HepG2 (cell line): Measurements from ENCODE around the gene PHF23. TPM values are rescaled to one million over a fixed set of nuclear protein-coding genes. Genes with fewer than 3 reads are reported as not detected.

Experiments used
- AGO1 ChIP-seq: fragments of 200-400 bp; formaldehyde crosslinking; IDR thresholded peaks from 2 replicates; pipeline ENCODE4 v1.6.1; 2017; ENCODE audit warnings: mild to moderate bottlenecking, low read depth, low read length, moderate library complexity; ENCODE audit not compliant: poor library complexity, severe bottlenecking
- ARNT ChIP-seq: fragments of 450-650 bp; IDR thresholded peaks from 2 replicates; pipeline ENCODE4 v1.6.1; 2017
- BCL6 ChIP-seq: IDR thresholded peaks from 2 replicates; pipeline ENCODE4 v1.6.1; 2016; ENCODE audit warnings: missing genetic modification reagents, missing compliant biosample characterization
- FOXA3 ChIP-seq: IDR thresholded peaks from 2 replicates; pipeline ENCODE4 v1.6.1; 2016; ENCODE audit warnings: missing genetic modification reagents, missing compliant biosample characterization
- FOXP1 ChIP-seq, 2 experiments: fragments of 450-650 bp in 1 of 2; IDR thresholded peaks; 2 replicates each; pipeline ENCODE4 v1.6.1; 2017 to 2018; ENCODE audit warnings: antibody characterized with exemption in 1 of 2
- GABPB1 ChIP-seq: IDR thresholded peaks from 2 replicates; pipeline ENCODE4 v1.6.1; 2016; ENCODE audit warnings: mild to moderate bottlenecking, missing genetic modification reagents, moderate library complexity, missing compliant biosample characterization
- RFXAP ChIP-seq: sonication (generic); formaldehyde crosslinking; IDR thresholded peaks from 2 replicates; pipeline ENCODE4 v1.4.0; 2020; ENCODE audit warnings: missing genetic modification reagents, borderline replicate concordance
- SMARCE1 ChIP-seq: fragments of 450-650 bp; IDR thresholded peaks from 2 replicates; pipeline ENCODE4 v1.6.1; 2017; ENCODE audit warnings: borderline replicate concordance
- ZMYM2 ChIP-seq: sonication (generic); formaldehyde crosslinking; IDR thresholded peaks from 2 replicates; pipeline ENCODE4 v1.8.0; 2022; ENCODE audit warnings: mild to moderate bottlenecking, missing genetic modification reagents
- ZNF124 ChIP-seq: sonication (generic); formaldehyde crosslinking; IDR thresholded peaks from 2 replicates; pipeline ENCODE4 v1.4.0; 2020; ENCODE audit warnings: missing genetic modification reagents
- ZNF230 ChIP-seq: sonication (generic); formaldehyde crosslinking; IDR thresholded peaks from 2 replicates; pipeline ENCODE4 v1.4.0; 2020; ENCODE audit warnings: mild to moderate bottlenecking, missing genetic modification reagents
- ZNF326 ChIP-seq: sonication (generic); formaldehyde crosslinking; IDR thresholded peaks from 2 replicates; pipeline ENCODE4 v1.4.0; 2020; ENCODE audit warnings: missing genetic modification reagents, borderline replicate concordance
- ZNF34 ChIP-seq: sonication (generic); formaldehyde crosslinking; IDR thresholded peaks from 2 replicates; pipeline ENCODE4 v1.4.0; 2020; ENCODE audit warnings: mild to moderate bottlenecking, missing genetic modification reagents, borderline replicate concordance
- ZNF558 ChIP-seq: sonication (generic); formaldehyde crosslinking; IDR thresholded peaks from 2 replicates; pipeline ENCODE4 v1.9.0; 2022; ENCODE audit warnings: mild to moderate bottlenecking, missing genetic modification reagents, borderline replicate concordance
- ZNF761 ChIP-seq: sonication (generic); formaldehyde crosslinking; conservative IDR thresholded peaks from 2 replicates; pipeline ENCODE4 v1.4.0; 2020; ENCODE audit warnings: mild to moderate bottlenecking, missing genetic modification reagents
- polyA plus RNA-seq, 8 experiments: library from polyadenylated mRNA; depleted of rRNA in 3 of 8; stranded (reverse) in 7 of 8; unstranded in 1 of 8; fragments of >200 nt; fragmentation: Illumina TruSeq in 4 of 8; extraction: Trizol in 4 of 8; gene quantifications; 2 replicates each; pipeline versions ENCODE4 v1.2.1 to v1.2.3, GENCODE V29; 2011 to 2016; ENCODE audit warnings: low read depth in 4 of 8, missing spikeins in 1 of 8, mixed read lengths in 1 of 8; ENCODE audit not compliant: insufficient read depth in 1 of 8
- total RNA-seq, 5 experiments: library from RNA; depleted of rRNA; stranded (reverse); fragments of >200 nt; fragmentation: Illumina TruSeq; extraction: Trizol; gene quantifications; 2 replicates each; pipeline ENCODE4 v1.2.3, GENCODE V29; 2016; ENCODE audit warnings: low read depth in 1 of 5
- TF ChIP-seq, protein P1 (sequence below): sonication (generic); formaldehyde crosslinking; IDR thresholded peaks from 2 replicates; pipeline ENCODE4 v1.4.0; 2020; ENCODE audit warnings: missing genetic modification reagents, borderline replicate concordance
- TF ChIP-seq, protein P2 (sequence below): sonication (generic); formaldehyde crosslinking; conservative IDR thresholded peaks from 2 replicates; pipeline ENCODE4 v1.4.0; 2020; ENCODE audit warnings: missing genetic modification reagents
- TF ChIP-seq, protein P3 (sequence below), 2 experiments: sonication (generic) in 1 of 2; formaldehyde crosslinking in 1 of 2; IDR thresholded peaks; 2 replicates each; pipeline versions ENCODE4 v1.4.0 to v1.6.1; 2018 to 2020; ENCODE audit warnings: missing genetic modification reagents in 2 of 2, borderline replicate concordance in 1 of 2, low read depth in 1 of 2, mild to moderate bottlenecking in 1 of 2, missing biosample characterization in 1 of 2
- TF ChIP-seq, protein P4 (sequence below): sonication (generic); formaldehyde crosslinking; IDR thresholded peaks from 2 replicates; pipeline ENCODE4 v1.5.0; 2020; ENCODE audit warnings: missing genetic modification reagents
- TF ChIP-seq, protein P5 (sequence below): IDR thresholded peaks from 2 replicates; pipeline ENCODE4 v1.6.1; 2016; ENCODE audit warnings: missing biosample characterization, missing genetic modification reagents, low read depth

The PHF23 gene
- total and polyA plus RNA-seq, 2 of the 13 experiments (the other 11 are each of a cell fraction or from before 2014, with no cell fraction given) = 27.6 to 33.2 TPM

DNA sequence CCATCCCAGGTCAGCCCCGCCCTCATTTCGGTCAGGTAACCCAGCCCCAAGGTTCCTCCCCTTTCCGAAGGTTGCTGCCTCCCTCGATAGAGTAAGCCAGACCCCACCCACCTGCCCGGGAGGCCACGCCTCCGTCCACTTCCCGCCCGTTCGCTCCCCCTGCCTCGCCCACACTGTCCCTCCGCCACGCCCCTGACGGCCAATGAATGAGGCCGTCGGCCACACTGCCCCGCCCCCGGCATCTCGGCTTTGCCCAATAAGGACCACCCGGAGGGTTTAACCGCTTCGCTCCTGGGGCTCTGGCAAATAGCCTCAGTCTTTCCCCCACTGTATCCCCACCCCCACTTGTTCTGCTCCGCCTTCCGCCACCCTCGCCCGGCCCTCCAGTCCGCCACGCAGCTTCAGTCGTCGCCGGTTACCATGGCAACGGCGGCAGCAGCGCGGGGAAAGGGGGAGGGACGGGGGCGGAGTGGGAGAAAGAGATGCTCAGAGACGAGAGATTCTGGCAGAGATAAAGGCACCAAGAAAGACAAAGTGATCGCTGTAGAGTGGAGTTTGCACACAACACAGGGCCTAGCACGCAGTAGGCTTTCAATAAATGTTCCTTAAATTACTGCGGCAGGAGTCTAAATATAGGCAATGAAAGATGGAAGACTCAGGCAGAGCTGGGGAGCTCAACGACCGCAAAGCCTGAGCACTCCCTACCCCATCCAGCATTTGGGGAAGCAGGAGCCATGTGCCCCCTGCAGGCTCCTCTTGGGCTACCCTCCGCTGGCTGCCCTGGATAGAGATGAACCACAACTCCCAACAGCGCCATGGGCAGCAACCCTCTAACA is 24.7 kb downstream of the PHF23 start (continued):
- TF ChIP-seq, protein P1, sequence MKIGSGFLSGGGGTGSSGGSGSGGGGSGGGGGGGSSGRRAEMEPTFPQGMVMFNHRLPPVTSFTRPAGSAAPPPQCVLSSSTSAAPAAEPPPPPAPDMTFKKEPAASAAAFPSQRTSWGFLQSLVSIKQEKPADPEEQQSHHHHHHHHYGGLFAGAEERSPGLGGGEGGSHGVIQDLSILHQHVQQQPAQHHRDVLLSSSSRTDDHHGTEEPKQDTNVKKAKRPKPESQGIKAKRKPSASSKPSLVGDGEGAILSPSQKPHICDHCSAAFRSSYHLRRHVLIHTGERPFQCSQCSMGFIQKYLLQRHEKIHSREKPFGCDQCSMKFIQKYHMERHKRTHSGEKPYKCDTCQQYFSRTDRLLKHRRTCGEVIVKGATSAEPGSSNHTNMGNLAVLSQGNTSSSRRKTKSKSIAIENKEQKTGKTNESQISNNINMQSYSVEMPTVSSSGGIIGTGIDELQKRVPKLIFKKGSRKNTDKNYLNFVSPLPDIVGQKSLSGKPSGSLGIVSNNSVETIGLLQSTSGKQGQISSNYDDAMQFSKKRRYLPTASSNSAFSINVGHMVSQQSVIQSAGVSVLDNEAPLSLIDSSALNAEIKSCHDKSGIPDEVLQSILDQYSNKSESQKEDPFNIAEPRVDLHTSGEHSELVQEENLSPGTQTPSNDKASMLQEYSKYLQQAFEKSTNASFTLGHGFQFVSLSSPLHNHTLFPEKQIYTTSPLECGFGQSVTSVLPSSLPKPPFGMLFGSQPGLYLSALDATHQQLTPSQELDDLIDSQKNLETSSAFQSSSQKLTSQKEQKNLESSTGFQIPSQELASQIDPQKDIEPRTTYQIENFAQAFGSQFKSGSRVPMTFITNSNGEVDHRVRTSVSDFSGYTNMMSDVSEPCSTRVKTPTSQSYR = peak; percentile 31; the same call in 1 of the 2 replicates
- TF ChIP-seq ZNF230 (CRISPR knock-in tag) = peak; percentile 67; the same call in 1 of the 2 replicates
- no peak for TF ChIP-seq FOXP1 (IDR thresholded peaks at IDR 0.05)
- no peak for TF ChIP-seq FOXP1 (CRISPR knock-in tag; IDR thresholded peaks at IDR 0.05)
- TF ChIP-seq, protein P2, sequence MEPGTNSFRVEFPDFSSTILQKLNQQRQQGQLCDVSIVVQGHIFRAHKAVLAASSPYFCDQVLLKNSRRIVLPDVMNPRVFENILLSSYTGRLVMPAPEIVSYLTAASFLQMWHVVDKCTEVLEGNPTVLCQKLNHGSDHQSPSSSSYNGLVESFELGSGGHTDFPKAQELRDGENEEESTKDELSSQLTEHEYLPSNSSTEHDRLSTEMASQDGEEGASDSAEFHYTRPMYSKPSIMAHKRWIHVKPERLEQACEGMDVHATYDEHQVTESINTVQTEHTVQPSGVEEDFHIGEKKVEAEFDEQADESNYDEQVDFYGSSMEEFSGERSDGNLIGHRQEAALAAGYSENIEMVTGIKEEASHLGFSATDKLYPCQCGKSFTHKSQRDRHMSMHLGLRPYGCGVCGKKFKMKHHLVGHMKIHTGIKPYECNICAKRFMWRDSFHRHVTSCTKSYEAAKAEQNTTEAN = 0 out of 2 replicates have a peak, but pooled peaks have one; percentile 4
- TF ChIP-seq, protein P3, sequence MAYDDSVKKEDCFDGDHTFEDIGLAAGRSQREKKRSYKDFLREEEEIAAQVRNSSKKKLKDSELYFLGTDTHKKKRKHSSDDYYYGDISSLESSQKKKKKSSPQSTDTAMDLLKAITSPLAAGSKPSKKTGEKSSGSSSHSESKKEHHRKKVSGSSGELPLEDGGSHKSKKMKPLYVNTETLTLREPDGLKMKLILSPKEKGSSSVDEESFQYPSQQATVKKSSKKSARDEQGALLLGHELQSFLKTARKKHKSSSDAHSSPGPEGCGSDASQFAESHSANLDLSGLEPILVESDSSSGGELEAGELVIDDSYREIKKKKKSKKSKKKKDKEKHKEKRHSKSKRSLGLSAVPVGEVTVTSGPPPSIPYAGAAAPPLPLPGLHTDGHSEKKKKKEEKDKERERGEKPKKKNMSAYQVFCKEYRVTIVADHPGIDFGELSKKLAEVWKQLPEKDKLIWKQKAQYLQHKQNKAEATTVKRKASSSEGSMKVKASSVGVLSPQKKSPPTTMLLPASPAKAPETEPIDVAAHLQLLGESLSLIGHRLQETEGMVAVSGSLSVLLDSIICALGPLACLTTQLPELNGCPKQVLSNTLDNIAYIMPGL (CRISPR knock-in tag; IDR thresholded peaks at IDR 0.05; ENCODE audit: borderline replicate concordance in 1 of 2, low read depth in 1 of 2) = peak; percentile 8 to 62; a peak in 3 of 4 replicates
- TF ChIP-seq, protein P4, sequence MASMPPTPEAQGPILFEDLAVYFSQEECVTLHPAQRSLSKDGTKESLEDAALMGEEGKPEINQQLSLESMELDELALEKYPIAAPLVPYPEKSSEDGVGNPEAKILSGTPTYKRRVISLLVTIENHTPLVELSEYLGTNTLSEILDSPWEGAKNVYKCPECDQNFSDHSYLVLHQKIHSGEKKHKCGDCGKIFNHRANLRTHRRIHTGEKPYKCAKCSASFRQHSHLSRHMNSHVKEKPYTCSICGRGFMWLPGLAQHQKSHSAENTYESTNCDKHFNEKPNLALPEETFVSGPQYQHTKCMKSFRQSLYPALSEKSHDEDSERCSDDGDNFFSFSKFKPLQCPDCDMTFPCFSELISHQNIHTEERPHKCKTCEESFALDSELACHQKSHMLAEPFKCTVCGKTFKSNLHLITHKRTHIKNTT (CRISPR knock-in tag) = no peak
- TF ChIP-seq ZNF326 (CRISPR knock-in tag) = no peak
- TF ChIP-seq BCL6 = no peak; the same call in 1 of the 2 replicates
- TF ChIP-seq ZMYM2 (CRISPR knock-in tag) = no peak
- TF ChIP-seq AGO1 = peak; percentile 47
- TF ChIP-seq FOXA3 = no peak
- peak; percentile 82; the same call in 1 of the 2 replicates for TF ChIP-seq ZNF761 (CRISPR knock-in tag)
- no peak; the same call in none of the 2 replicates for TF ChIP-seq RFXAP
- TF ChIP-seq GABPB1 (CRISPR knock-in tag) = peak; percentile 57
- TF ChIP-seq SMARCE1 = no peak
- TF ChIP-seq ZNF124 (CRISPR knock-in tag) = 0 out of 2 replicates have a peak, but pooled peaks have one; percentile 45
- TF ChIP-seq ZNF34 = peak; percentile 84; the same call in 1 of the 2 replicates
- TF ChIP-seq, protein P5, sequence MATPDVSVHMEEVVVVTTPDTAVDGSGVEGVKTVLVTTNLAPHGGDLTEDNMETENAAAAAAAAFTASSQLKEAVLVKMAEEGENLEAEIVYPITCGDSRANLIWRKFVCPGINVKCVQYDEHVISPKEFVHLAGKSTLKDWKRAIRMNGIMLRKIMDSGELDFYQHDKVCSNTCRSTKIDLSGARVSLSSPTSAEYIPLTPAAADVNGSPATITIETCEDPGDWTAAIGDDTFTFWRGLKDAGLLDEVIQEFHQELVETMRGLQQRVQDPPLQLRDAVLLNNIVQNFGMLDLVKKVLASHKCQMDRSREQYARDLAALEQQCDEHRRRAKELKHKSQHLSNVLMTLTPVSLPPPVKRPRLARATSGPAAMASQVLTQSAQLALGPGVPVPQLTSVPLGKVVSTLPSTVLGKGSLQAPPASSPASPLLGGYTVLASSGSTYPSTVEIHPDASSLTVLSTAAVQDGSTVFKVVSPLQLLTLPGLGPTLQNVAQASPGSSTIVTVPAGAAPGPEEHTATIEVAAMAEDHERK (CRISPR knock-in tag) = no peak
- TF ChIP-seq ARNT = no peak
- no peak for TF ChIP-seq ZNF558 (CRISPR knock-in tag)
